Liver (tissue), 9 donors: ENCODE measurements around the gene ADIG. TPM values are rescaled to one million over a fixed set of nuclear protein-coding genes. Genes with fewer than 3 reads are reported as not detected.
A peak's percentile ranks its signal among the peaks of the same experiment; 100 is the strongest.

Experiments used
- DNase-seq: peaks from one replicate; pipeline ENCODE4 v3.0.0-alpha.2; 2017; ENCODE audit warnings: low spot score
- H3K27ac ChIP-seq, 2 donors: one replicate each; pipeline ENCODE4 v1.7.0; 2013; ENCODE audit warnings: inconsistent platforms in 2 of 2, low read length in 2 of 2, control low read depth in 1 of 2, low read depth in 1 of 2, mild to moderate bottlenecking in 1 of 2
- H3K27me3 ChIP-seq, 4 donors: one replicate each; pipeline versions ENCODE4 v1.6.1 to v1.7.0; 2013; ENCODE audit warnings: low read length in 3 of 4, inconsistent platforms in 1 of 4, mild to moderate bottlenecking in 1 of 4, moderate library complexity in 1 of 4; ENCODE audit not compliant: control insufficient read depth in 4 of 4, insufficient read depth in 4 of 4
- H3K36me3 ChIP-seq, 4 donors: one replicate each; pipeline versions ENCODE4 v1.6.1 to v1.7.0; 2013; ENCODE audit warnings: low read length in 3 of 4, mild to moderate bottlenecking in 3 of 4, low read depth in 1 of 4, moderate library complexity in 1 of 4; ENCODE audit not compliant: control insufficient read depth in 4 of 4, insufficient read depth in 3 of 4
- H3K4me1 ChIP-seq, 4 donors: one replicate each; pipeline versions ENCODE4 v1.6.1 to v1.7.0; 2013; ENCODE audit warnings: low read length in 3 of 4, mild to moderate bottlenecking in 3 of 4, moderate library complexity in 1 of 4; ENCODE audit not compliant: control insufficient read depth in 4 of 4, insufficient read depth in 4 of 4
- H3K4me3 ChIP-seq, 3 donors: one replicate each; pipeline versions ENCODE4 v1.6.1 to v1.7.0; 2013; ENCODE audit warnings: low read length in 3 of 3, control low read depth in 1 of 3, low read depth in 1 of 3, mild to moderate bottlenecking in 1 of 3
- H3K9ac ChIP-seq, 2 donors: one replicate each; pipeline ENCODE4 v1.7.0; 2013; ENCODE audit warnings: low read length in 2 of 2, mild to moderate bottlenecking in 2 of 2, moderate library complexity in 2 of 2, control low read depth in 1 of 2, low read depth in 1 of 2
- H3K9me3 ChIP-seq, 4 donors: one replicate each; pipeline versions ENCODE4 v1.6.1 to v1.7.0; 2013; ENCODE audit warnings: low read length in 3 of 4; ENCODE audit not compliant: control insufficient read depth in 4 of 4
- EGR1 ChIP-seq, 2 donors: IDR thresholded peaks; 2 replicates each; pipeline ENCODE4 v1.6.1; 2016 to 2018; ENCODE audit warnings: antibody characterized with exemption in 2 of 2, low read depth in 2 of 2
- FOXA1 ChIP-seq: IDR thresholded peaks from 2 replicates; pipeline ENCODE4 v1.6.1; 2016; ENCODE audit warnings: antibody characterized with exemption
- FOXA2 ChIP-seq: IDR thresholded peaks from 2 replicates; pipeline ENCODE4 v1.6.1; 2016; ENCODE audit warnings: antibody characterized with exemption
- GABPA ChIP-seq, 2 donors: IDR thresholded peaks in 1 of 2; conservative IDR thresholded peaks in 1 of 2; 2 replicates each; pipeline ENCODE4 v1.6.1; 2016; ENCODE audit warnings: antibody characterized with exemption in 2 of 2, mild to moderate bottlenecking in 1 of 2, moderate library complexity in 1 of 2
- HNF4A ChIP-seq, 2 donors: conservative IDR thresholded peaks; 2 replicates each; pipeline ENCODE4 v1.6.1; 2016; ENCODE audit warnings: antibody characterized with exemption in 2 of 2, mild to moderate bottlenecking in 2 of 2
- HNF4G ChIP-seq: IDR thresholded peaks from 2 replicates; pipeline ENCODE4 v1.6.1; 2016; ENCODE audit warnings: antibody characterized with exemption
- JUND ChIP-seq, 2 donors: IDR thresholded peaks; 2 replicates each; pipeline ENCODE4 v1.6.1; 2016; ENCODE audit warnings: antibody characterized with exemption in 2 of 2
- NR2F2 ChIP-seq: IDR thresholded peaks from 2 replicates; pipeline ENCODE4 v1.6.1; 2016; ENCODE audit warnings: antibody characterized with exemption
- RAD21 ChIP-seq, 2 donors: IDR thresholded peaks; 2 replicates each; pipeline ENCODE4 v1.6.1; 2016; ENCODE audit warnings: antibody characterized with exemption in 2 of 2, mild to moderate bottlenecking in 2 of 2
- RXRA ChIP-seq, 2 donors: IDR thresholded peaks; 2 replicates each; pipeline ENCODE4 v1.6.1; 2017 to 2018; ENCODE audit warnings: antibody characterized with exemption in 2 of 2, mild to moderate bottlenecking in 1 of 2
- SP1 ChIP-seq: IDR thresholded peaks from 2 replicates; pipeline ENCODE4 v1.6.1; 2018; ENCODE audit warnings: antibody characterized with exemption, mild to moderate bottlenecking
- TAF1 ChIP-seq: conservative IDR thresholded peaks from 2 replicates; pipeline ENCODE4 v1.6.1; 2016; ENCODE audit warnings: antibody characterized with exemption, mild to moderate bottlenecking
- YY1 ChIP-seq: IDR thresholded peaks from 2 replicates; pipeline ENCODE4 v1.6.1; 2016; ENCODE audit warnings: antibody characterized with exemption, mild to moderate bottlenecking
- ZBTB33 ChIP-seq: IDR thresholded peaks from 2 replicates; pipeline ENCODE4 v1.6.1; 2016; ENCODE audit warnings: antibody characterized with exemption
- WGBS: extraction: QIAGEN DNeasy Blood & Tissue Kit; methylation state at CpG from one replicate; pipeline ENCODE4 v1.1.7; 2013; 5-methylcytosine and 5-hydroxymethylcytosine counted together
- polyA plus RNA-seq, 2 donors: library from polyadenylated mRNA; stranded (reverse) in 1 of 2; unstranded in 1 of 2; fragments of 200-250 nt in 1 of 2; fragments of >200 nt in 1 of 2; fragmentation: Nextera tagmentation in 1 of 2; extraction: Ambion mirVana in 1 of 2; gene quantifications; one replicate each; pipeline versions ENCODE4 v1.2.1 to v1.2.3, GENCODE V29; 2013 to 2015
- total RNA-seq, 2 donors: library from RNA; depleted of rRNA; stranded (reverse); fragments of >200 nt; gene quantifications; one replicate each; pipeline ENCODE4 v1.2.3, GENCODE V29; 2014
- TF ChIP-seq, protein P1 (sequence below): IDR thresholded peaks from 2 replicates; pipeline ENCODE4 v1.6.1; 2016; ENCODE audit warnings: antibody characterized with exemption
- TF ChIP-seq, protein P2 (sequence below): IDR thresholded peaks from 2 replicates; pipeline ENCODE4 v1.6.1; 2016; ENCODE audit warnings: antibody characterized with exemption
- TF ChIP-seq, protein P3 (sequence below): fragments of 150-350 bp; IDR thresholded peaks from 2 replicates; pipeline ENCODE4 v1.5.1; 2017; ENCODE audit warnings: improper control_type of control experiment, low read depth, low read length; ENCODE audit not compliant: missing input control
- TF ChIP-seq, protein P4 (sequence below): IDR thresholded peaks from 2 replicates; pipeline ENCODE4 v1.6.1; 2016; ENCODE audit warnings: antibody characterized with exemption, mild to moderate bottlenecking
- donor health status: healthy.
- donor health status: healthy.
- donor health status: healthy.
- donor health status: healthy.
- donor health status: healthy.

The ADIG gene
- total and polyA plus RNA-seq, 4 donors: not detected

DNA sequence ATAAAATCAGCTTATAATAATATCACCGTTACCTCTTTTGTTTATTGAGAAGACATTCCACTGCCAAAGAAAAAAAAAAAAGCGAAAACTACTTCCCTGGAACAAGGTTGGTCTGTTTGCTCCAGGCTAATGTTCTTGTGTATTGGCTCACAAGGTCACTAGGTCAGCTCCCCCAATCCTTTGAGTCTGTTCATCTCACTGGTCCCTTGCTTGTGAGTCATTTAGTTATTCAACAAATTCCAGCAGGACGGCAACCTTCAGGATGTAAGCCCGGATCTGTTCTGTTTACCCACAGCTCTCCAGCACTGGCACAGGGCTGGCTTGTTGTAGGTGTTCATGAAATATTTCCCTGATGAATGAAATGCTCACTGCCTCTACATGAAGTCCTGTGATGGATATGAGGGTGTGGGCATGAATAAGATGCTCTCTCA lies 23.9 kb downstream of the ADIG start:
- 36% methylated on average over 4 of the region's 4 CpGs for WGBS
- peaks cover 0 to 15% (median 2%) of the 10 kb centered on the region in 4 donors for H3K27me3 ChIP-seq
- H3K9ac ChIP-seq: no peak overlapping the region
- no peaks in the 10 kb centered on the region for H3K9me3 ChIP-seq
- peaks cover 0 to 2% (median 0%) of the 10 kb centered on the region in 4 donors for H3K4me1 ChIP-seq
- no peak overlapping the region for H3K27ac ChIP-seq
- DNase-seq: no peak
- no peak for TF ChIP-seq EGR1 (IDR thresholded peaks at IDR 0.05; ENCODE audit: low read depth in 2 of 2)
- peak; percentile 14 for TF ChIP-seq NR2F2
- TF ChIP-seq SP1: no peak
- H3K36me3 ChIP-seq: no peaks in the 10 kb centered on the region
- no peak overlapping the region for H3K4me3 ChIP-seq

GRCh38 chr20:38607351-38607750 lies 26.4 kb downstream of the ADIG start:
- no peak overlapping the region for H3K4me3 ChIP-seq
- H3K27ac ChIP-seq: no peak overlapping the region
- H3K36me3 ChIP-seq: no peaks in the 10 kb centered on the region
- no peaks in the 10 kb centered on the region for H3K9me3 ChIP-seq
- H3K4me1 ChIP-seq: no peaks in the 10 kb centered on the region
- no peak overlapping the region for H3K9ac ChIP-seq
- WGBS: 52% methylated on average over 12 of the region's 12 CpGs
- no peak for DNase-seq
- TF ChIP-seq ZBTB33 (no peak), TAF1 (no peak), FOXA2 (no peak), GABPA (IDR thresholded peaks at IDR 0.05 in 1 of 2, conservative IDR thresholded peaks at IDR 0.05 in 1 of 2) (no peak), JUND (IDR thresholded peaks at IDR 0.05) (no peak)
- TF ChIP-seq, protein P1, sequence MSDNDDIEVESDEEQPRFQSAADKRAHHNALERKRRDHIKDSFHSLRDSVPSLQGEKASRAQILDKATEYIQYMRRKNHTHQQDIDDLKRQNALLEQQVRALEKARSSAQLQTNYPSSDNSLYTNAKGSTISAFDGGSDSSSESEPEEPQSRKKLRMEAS: no peak
- H3K27me3 ChIP-seq: peaks cover 0 to 12% (median 2%) of the 10 kb centered on the region in 4 donors

DNA sequence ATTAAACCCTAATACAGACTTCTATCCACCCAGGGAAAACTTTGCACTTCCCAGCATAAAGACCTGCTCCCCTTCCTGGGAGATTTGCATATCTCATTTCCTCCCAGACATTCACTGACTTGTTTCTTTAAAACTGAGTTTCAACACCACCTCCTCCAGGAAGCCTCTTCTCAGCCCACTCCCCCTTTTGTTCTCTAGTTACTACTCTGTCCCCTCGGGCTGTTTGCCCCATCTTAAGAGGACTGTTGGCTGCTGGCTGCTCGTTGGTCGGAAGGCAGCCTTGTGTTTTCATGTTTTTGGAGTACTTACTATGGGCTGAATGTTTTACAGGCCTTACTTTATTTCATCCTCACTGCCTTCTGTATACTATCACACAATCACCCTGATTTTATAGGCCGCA lies 27.2 kb downstream of the ADIG start:
- H3K4me1 ChIP-seq: no peaks in the 10 kb centered on the region
- no peak overlapping the region for H3K27ac ChIP-seq
- no peak overlapping the region for H3K9ac ChIP-seq
- H3K27me3 ChIP-seq: peaks cover 0 to 6% (median 2%) of the 10 kb centered on the region in 4 donors
- H3K9me3 ChIP-seq: no peaks in the 10 kb centered on the region
- TF ChIP-seq RAD21 (IDR thresholded peaks at IDR 0.05) (no peak), FOXA2 (no peak), YY1 (no peak), GABPA (IDR thresholded peaks at IDR 0.05 in 1 of 2, conservative IDR thresholded peaks at IDR 0.05 in 1 of 2) (no peak), ZBTB33 (no peak), TAF1 (no peak), SP1 (no peak), RXRA (IDR thresholded peaks at IDR 0.05) (no peak), JUND (IDR thresholded peaks at IDR 0.05) (no peak), HNF4G (no peak), FOXA1 (no peak), HNF4A (conservative IDR thresholded peaks at IDR 0.05) (no peak), EGR1 (IDR thresholded peaks at IDR 0.05; ENCODE audit: low read depth in 2 of 2) (no peak), NR2F2 (no peak)
- TF ChIP-seq, protein P2, sequence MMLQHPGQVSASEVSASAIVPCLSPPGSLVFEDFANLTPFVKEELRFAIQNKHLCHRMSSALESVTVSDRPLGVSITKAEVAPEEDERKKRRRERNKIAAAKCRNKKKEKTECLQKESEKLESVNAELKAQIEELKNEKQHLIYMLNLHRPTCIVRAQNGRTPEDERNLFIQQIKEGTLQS: no peak
- TF ChIP-seq, protein P1: no peak
- TF ChIP-seq, protein P3, sequence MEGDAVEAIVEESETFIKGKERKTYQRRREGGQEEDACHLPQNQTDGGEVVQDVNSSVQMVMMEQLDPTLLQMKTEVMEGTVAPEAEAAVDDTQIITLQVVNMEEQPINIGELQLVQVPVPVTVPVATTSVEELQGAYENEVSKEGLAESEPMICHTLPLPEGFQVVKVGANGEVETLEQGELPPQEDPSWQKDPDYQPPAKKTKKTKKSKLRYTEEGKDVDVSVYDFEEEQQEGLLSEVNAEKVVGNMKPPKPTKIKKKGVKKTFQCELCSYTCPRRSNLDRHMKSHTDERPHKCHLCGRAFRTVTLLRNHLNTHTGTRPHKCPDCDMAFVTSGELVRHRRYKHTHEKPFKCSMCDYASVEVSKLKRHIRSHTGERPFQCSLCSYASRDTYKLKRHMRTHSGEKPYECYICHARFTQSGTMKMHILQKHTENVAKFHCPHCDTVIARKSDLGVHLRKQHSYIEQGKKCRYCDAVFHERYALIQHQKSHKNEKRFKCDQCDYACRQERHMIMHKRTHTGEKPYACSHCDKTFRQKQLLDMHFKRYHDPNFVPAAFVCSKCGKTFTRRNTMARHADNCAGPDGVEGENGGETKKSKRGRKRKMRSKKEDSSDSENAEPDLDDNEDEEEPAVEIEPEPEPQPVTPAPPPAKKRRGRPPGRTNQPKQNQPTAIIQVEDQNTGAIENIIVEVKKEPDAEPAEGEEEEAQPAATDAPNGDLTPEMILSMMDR: no peak
- TF ChIP-seq, protein P4, sequence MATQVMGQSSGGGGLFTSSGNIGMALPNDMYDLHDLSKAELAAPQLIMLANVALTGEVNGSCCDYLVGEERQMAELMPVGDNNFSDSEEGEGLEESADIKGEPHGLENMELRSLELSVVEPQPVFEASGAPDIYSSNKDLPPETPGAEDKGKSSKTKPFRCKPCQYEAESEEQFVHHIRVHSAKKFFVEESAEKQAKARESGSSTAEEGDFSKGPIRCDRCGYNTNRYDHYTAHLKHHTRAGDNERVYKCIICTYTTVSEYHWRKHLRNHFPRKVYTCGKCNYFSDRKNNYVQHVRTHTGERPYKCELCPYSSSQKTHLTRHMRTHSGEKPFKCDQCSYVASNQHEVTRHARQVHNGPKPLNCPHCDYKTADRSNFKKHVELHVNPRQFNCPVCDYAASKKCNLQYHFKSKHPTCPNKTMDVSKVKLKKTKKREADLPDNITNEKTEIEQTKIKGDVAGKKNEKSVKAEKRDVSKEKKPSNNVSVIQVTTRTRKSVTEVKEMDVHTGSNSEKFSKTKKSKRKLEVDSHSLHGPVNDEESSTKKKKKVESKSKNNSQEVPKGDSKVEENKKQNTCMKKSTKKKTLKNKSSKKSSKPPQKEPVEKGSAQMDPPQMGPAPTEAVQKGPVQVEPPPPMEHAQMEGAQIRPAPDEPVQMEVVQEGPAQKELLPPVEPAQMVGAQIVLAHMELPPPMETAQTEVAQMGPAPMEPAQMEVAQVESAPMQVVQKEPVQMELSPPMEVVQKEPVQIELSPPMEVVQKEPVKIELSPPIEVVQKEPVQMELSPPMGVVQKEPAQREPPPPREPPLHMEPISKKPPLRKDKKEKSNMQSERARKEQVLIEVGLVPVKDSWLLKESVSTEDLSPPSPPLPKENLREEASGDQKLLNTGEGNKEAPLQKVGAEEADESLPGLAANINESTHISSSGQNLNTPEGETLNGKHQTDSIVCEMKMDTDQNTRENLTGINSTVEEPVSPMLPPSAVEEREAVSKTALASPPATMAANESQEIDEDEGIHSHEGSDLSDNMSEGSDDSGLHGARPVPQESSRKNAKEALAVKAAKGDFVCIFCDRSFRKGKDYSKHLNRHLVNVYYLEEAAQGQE: no peak
- DNase-seq: no peak
- no peaks in the 10 kb centered on the region for H3K36me3 ChIP-seq
- 84% methylated on average over 4 of the region's 4 CpGs for WGBS
- H3K4me3 ChIP-seq: no peak overlapping the region
